ENCODE results near the gene TMEM131L. TPM values are rescaled to one million over a fixed set of nuclear protein-coding genes. Genes with fewer than 3 reads are reported as not detected.

The TMEM131L gene
- total RNA-seq, 1 donor from 2014 or later, result 18.9 TPM

- DNase-seq (ENCODE audit: low spot score, unreplicated experiment), result no peak
- Mint-ChIP-seq H3K27ac (no peak overlapping the region), H3K27me3 (no peaks in the 10 kb centered on the region), H3K9me3 (ENCODE audit: low read depth) (no peaks in the 10 kb centered on the region), H3K4me1 (ENCODE audit: low read depth) (peaks cover 9% of the 10 kb centered on the region), H3K4me3 (ENCODE audit: low read depth) (no peak overlapping the region), H3K36me3 (ENCODE audit: insufficient read depth) (peaks cover 6% of the 10 kb centered on the region)
- no peak for TF ChIP-seq CTCF (IDR thresholded peaks at IDR 0.05; ENCODE audit: unreplicated experiment)
Measured at GRCh38 chr4:153471698-153472093, 5.5 kb downstream of the TMEM131L start.

- Mint-ChIP-seq H3K27ac (no peak overlapping the region), H3K9me3 (ENCODE audit: low read depth) (no peaks in the 10 kb centered on the region), H3K36me3 (ENCODE audit: insufficient read depth) (peaks cover 6% of the 10 kb centered on the region), H3K4me1 (ENCODE audit: low read depth) (peaks cover 6% of the 10 kb centered on the region), H3K4me3 (ENCODE audit: low read depth) (no peak overlapping the region), H3K27me3 (no peaks in the 10 kb centered on the region)
- no peak for DNase-seq (ENCODE audit: low spot score, unreplicated experiment)
- TF ChIP-seq CTCF (IDR thresholded peaks at IDR 0.05; ENCODE audit: unreplicated experiment), result no peak
Measured at GRCh38 chr4:153472122-153473037, 6.2 kb downstream of the TMEM131L start.

- no peak overlapping the region for H3K27ac Mint-ChIP-seq
- no peaks in the 10 kb centered on the region for H3K9me3 Mint-ChIP-seq (ENCODE audit: low read depth)
- H3K27me3 Mint-ChIP-seq, result no peaks in the 10 kb centered on the region
- no peaks in the 10 kb centered on the region for H3K4me1 Mint-ChIP-seq (ENCODE audit: low read depth)
- H3K36me3 Mint-ChIP-seq (ENCODE audit: insufficient read depth), result peaks cover 6% of the 10 kb centered on the region
- TF ChIP-seq CTCF (IDR thresholded peaks at IDR 0.05; ENCODE audit: unreplicated experiment), result no peak
- no peak for DNase-seq (ENCODE audit: low spot score, unreplicated experiment)
- H3K4me3 Mint-ChIP-seq (ENCODE audit: low read depth), result no peak overlapping the region
Measured at GRCh38 chr4:153474251-153474650, 8.1 kb downstream of the TMEM131L start.

GRCh38 chr4:153476829-153477574, 10.8 kb downstream of the TMEM131L start:
- H3K9me3 Mint-ChIP-seq (ENCODE audit: low read depth), result no peaks in the 10 kb centered on the region
- H3K36me3 Mint-ChIP-seq (ENCODE audit: insufficient read depth), result peaks cover 10% of the 10 kb centered on the region
- H3K27ac Mint-ChIP-seq, result no peak overlapping the region
- no peaks in the 10 kb centered on the region for H3K4me1 Mint-ChIP-seq (ENCODE audit: low read depth)
- TF ChIP-seq CTCF (IDR thresholded peaks at IDR 0.05; ENCODE audit: unreplicated experiment), result no peak
- no peaks in the 10 kb centered on the region for H3K27me3 Mint-ChIP-seq
- DNase-seq (ENCODE audit: low spot score, unreplicated experiment), result no peak
- no peak overlapping the region for H3K4me3 Mint-ChIP-seq (ENCODE audit: low read depth)

GRCh38 chr4:153479101-153479500, 12.9 kb downstream of the TMEM131L start:
- TF ChIP-seq CTCF (IDR thresholded peaks at IDR 0.05; ENCODE audit: unreplicated experiment), result no peak
- H3K27ac Mint-ChIP-seq, result no peak overlapping the region
- H3K4me3 Mint-ChIP-seq (ENCODE audit: low read depth), result no peak overlapping the region
- no peaks in the 10 kb centered on the region for H3K27me3 Mint-ChIP-seq
- H3K9me3 Mint-ChIP-seq (ENCODE audit: low read depth), result no peaks in the 10 kb centered on the region
- H3K4me1 Mint-ChIP-seq (ENCODE audit: low read depth), result no peaks in the 10 kb centered on the region
- DNase-seq (ENCODE audit: low spot score, unreplicated experiment), result no peak
- peaks cover 8% of the 10 kb centered on the region for H3K36me3 Mint-ChIP-seq (ENCODE audit: insufficient read depth)

All from progenitor cell of endocrine pancreas (in vitro differentiated cells).